Endodermal cell (in vitro differentiated cells): ENCODE data around the gene DHX16. TPM values are rescaled to one million over a fixed set of nuclear protein-coding genes. Genes with fewer than 3 reads are reported as not detected.
A peak's percentile ranks its signal among the peaks of the same experiment; 100 is the strongest.

Experiments
- DNase-seq: peaks from one replicate; pipeline ENCODE4 v3.0.0-alpha.2; 2017
- H3K27ac ChIP-seq: 2 replicates; pipeline ENCODE4 v1.5.1; 2013; ENCODE audit warnings: mild to moderate bottlenecking, low read depth, low read length, moderate library complexity
- H3K27me3 ChIP-seq: 2 replicates; pipeline ENCODE4 v1.6.1; 2013; ENCODE audit warnings: mild to moderate bottlenecking, low read length, moderate library complexity; ENCODE audit not compliant: insufficient read depth, control insufficient read depth, poor library complexity, severe bottlenecking
- H3K36me3 ChIP-seq: 2 replicates; pipeline ENCODE4 v1.7.0; 2013; ENCODE audit warnings: mild to moderate bottlenecking, low read length, moderate library complexity; ENCODE audit not compliant: control insufficient read depth, insufficient read depth
- H3K4me1 ChIP-seq: one replicate; pipeline ENCODE4 v1.7.0; 2013; ENCODE audit warnings: low read length; ENCODE audit not compliant: control insufficient read depth, insufficient read depth
- H3K4me3 ChIP-seq: 2 replicates; pipeline ENCODE4 v1.5.1; 2013; ENCODE audit warnings: mild to moderate bottlenecking, low read length, moderate library complexity
- H3K9ac ChIP-seq: 2 replicates; pipeline ENCODE4 v1.6.1; 2013; ENCODE audit warnings: mild to moderate bottlenecking, low read length, moderate library complexity; ENCODE audit not compliant: poor library complexity, severe bottlenecking; ENCODE audit errors: extremely low read depth
- H3K9me3 ChIP-seq: 2 replicates; pipeline ENCODE4 v1.6.1; 2013; ENCODE audit warnings: mild to moderate bottlenecking, low read length, moderate library complexity; ENCODE audit not compliant: control insufficient read depth
- H3K27ac Mint-ChIP-seq: 2 replicates; pipeline ENCODE4 v1.8.0; 2020; ENCODE audit warnings: mixed read lengths
- H3K27me3 Mint-ChIP-seq: 2 replicates; pipeline ENCODE4 v1.8.0; 2021; ENCODE audit warnings: mild to moderate bottlenecking, mixed read lengths; ENCODE audit not compliant: insufficient read depth
- H3K36me3 Mint-ChIP-seq: 2 replicates; pipeline ENCODE4 v1.8.0; 2020; ENCODE audit warnings: low read depth, mixed read lengths
- H3K4me1 Mint-ChIP-seq: 2 replicates; pipeline ENCODE4 v1.8.0; 2020; ENCODE audit warnings: mixed read lengths
- H3K4me3 Mint-ChIP-seq: 2 replicates; pipeline ENCODE4 v1.8.0; 2020; ENCODE audit warnings: mild to moderate bottlenecking, moderate library complexity, mixed read lengths
- H3K9me3 Mint-ChIP-seq: 2 replicates; pipeline ENCODE4 v1.8.0; 2020; ENCODE audit warnings: mild to moderate bottlenecking, mixed read lengths
- CTCF ChIP-seq: fragments of 200-600 bp; sonication (generic); conservative IDR thresholded peaks from 2 replicates; pipeline ENCODE4 v1.5.0; 2021; ENCODE audit warnings: antibody characterized with exemption, mild to moderate bottlenecking
- WGBS, 2 experiments: methylation state at CpG; one replicate each; pipeline versions ENCODE4 v1.1.5 to v1.1.7; 2013; ENCODE audit warnings: missing lambda C conversion rate in 2 of 2, mixed read lengths in 1 of 2; ENCODE audit not compliant: insufficient coverage in 1 of 2, insufficient read length in 1 of 2; 5-methylcytosine and 5-hydroxymethylcytosine counted together
- total RNA-seq, 2 donors: library from RNA; stranded (reverse); fragmentation: NEBNext Ultra II Directional in 1 of 2; extraction: Animal tissue kit (Norgen Biotek cat#: 25700) in 1 of 2; gene quantifications; 2 replicates in 1 of 2; 3 replicates in 1 of 2; pipeline ENCODE4 v1.2.1, GENCODE V29; 2021

DHX16 gene
- total RNA-seq, 2 donors from 2014 or later = 33.5 to 33.9 TPM

DNA sequence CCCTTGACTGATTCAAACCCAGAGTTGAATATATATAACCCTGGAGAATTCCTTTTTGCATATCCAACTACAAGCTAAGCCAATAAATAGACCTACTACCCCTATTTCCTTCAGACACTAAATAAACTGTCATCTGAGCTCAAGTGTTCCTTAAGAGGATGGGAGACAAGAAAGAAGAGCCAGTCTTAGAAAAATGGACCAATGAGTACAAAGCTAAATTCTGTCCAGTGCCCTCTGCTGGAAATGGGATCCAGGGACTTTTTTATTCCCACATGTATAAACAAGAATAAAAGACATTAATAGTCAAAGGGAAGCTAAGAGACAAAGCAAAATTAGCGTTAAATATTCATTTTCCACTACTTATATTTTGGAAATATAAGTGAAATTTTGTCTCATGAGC, 60.6 kb downstream of the DHX16 start:
- WGBS, 2 experiments = no CpG with 5 or more reads among the region's 1 CpG
- Histone ChIP-seq H3K9ac (no peak overlapping the region), H3K36me3 (peaks cover 76% of the 10 kb centered on the region), H3K9me3 (no peaks in the 10 kb centered on the region), H3K27me3 (no peaks in the 10 kb centered on the region), H3K4me3 (peak overlapping the region; percentile 15), H3K4me1 (peaks cover 2% of the 10 kb centered on the region), H3K27ac (no peak overlapping the region)
- TF ChIP-seq CTCF = peak; percentile 49
- Mint-ChIP-seq H3K36me3 (peaks cover 57% of the 10 kb centered on the region), H3K9me3 (no peaks in the 10 kb centered on the region), H3K4me3 (no peak overlapping the region), H3K27ac (no peak overlapping the region), H3K27me3 (no peaks in the 10 kb centered on the region), H3K4me1 (peaks cover 18% of the 10 kb centered on the region)
- DNase-seq = no peak

DNA sequence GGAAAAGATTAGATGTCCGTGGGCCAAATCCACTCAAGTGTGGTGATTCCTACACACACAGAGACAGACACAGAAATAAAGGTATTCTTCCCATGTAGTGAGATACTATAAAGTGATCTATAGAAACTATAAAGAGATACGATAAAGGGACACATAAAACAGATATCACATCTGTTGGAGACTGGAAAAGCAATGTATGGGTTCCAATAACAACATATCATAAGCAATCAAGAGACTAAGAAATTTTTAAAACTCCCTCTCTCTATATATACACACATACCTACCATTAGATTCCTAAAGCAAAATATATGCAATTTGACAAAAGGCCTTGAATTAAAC, 61.0 kb downstream of the DHX16 start:
- Histone ChIP-seq H3K4me3 (no peak overlapping the region), H3K4me1 (peaks cover 2% of the 10 kb centered on the region), H3K27me3 (no peaks in the 10 kb centered on the region), H3K27ac (no peak overlapping the region), H3K9me3 (no peaks in the 10 kb centered on the region), H3K9ac (no peak overlapping the region), H3K36me3 (peaks cover 78% of the 10 kb centered on the region)
- Mint-ChIP-seq H3K4me3 (no peak overlapping the region), H3K9me3 (no peaks in the 10 kb centered on the region), H3K4me1 (peaks cover 18% of the 10 kb centered on the region), H3K36me3 (peaks cover 56% of the 10 kb centered on the region), H3K27ac (no peak overlapping the region), H3K27me3 (no peaks in the 10 kb centered on the region)
- no peak for TF ChIP-seq CTCF
- 100% methylated on average over 2 of the region's 2 CpGs; no CpG with 5 or more reads in 1 of the 2 experiments for whole genome bisulfite sequencing, 2 experiments
- DNase-seq = no peak

DNA sequence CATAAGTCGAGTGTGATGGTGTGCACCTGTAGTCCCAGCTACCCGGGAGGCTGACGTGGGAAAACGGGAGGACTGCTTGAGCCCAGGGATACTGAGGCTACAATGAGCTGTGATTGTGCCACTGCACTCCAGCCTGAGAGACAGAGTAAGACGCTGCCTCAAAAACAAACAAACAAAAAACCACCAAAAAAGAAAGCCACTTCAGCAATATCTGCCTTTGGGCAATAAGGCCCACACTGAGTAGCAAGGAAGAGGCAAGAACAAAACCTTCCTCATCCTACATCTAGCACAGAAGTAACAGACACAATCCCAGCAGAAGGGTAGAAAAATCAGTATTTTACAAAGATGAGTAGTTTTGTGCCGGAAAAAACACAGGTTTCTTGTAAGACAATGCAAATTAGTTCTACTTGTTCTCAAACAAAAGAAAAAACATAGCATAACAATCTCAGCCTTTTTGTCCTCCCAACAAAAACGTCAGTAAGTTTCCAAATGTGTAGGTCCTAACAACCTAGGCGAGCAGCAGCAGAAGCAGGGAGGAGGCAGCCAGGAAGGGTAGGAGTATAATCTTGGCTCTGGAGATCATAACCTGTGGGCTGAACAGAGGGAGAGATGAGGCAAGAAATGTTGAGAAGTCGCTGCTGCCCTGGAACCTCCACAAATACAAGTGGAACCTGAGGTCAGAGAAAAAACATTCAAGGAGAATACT, 61.5 kb downstream of the DHX16 start:
- 92 to 98% methylated on average over 5 to 9 of the region's 9 CpGs for WGBS, 2 experiments

More for the DNA sequence above, 61.5 kb downstream of the DHX16 start:
- H3K27ac Mint-ChIP-seq = peak overlapping the region; percentile 16
- Histone ChIP-seq H3K4me3 (no peak overlapping the region), H3K27me3 (no peaks in the 10 kb centered on the region), H3K4me1 (peaks cover 2% of the 10 kb centered on the region), H3K9ac (no peak overlapping the region), H3K36me3 (peaks cover 78% of the 10 kb centered on the region), H3K9me3 (no peaks in the 10 kb centered on the region), H3K27ac (no peak overlapping the region)
- no peaks in the 10 kb centered on the region for H3K9me3 Mint-ChIP-seq
- H3K36me3 Mint-ChIP-seq = peaks cover 56% of the 10 kb centered on the region
- H3K4me3 Mint-ChIP-seq = no peak overlapping the region
- H3K27me3 Mint-ChIP-seq = no peaks in the 10 kb centered on the region
- no peak for TF ChIP-seq CTCF
- peaks cover 18% of the 10 kb centered on the region for H3K4me1 Mint-ChIP-seq
- no peak for DNase-seq
